ENCODE measurements around the gene DAP3. TPM values are rescaled to one million over a fixed set of nuclear protein-coding genes. Genes with fewer than 3 reads are reported as not detected.
"Not testable (repeated sequence)": the region's sequence is repeated elsewhere in the genome, so short reads cannot be mapped to it uniquely, and the experiment has no call there.

DAP3 gene
- 53.2 and 75.2 TPM in 2 replicates for total RNA-seq (2014; rRNA removed; shearing (Covaris generic); ENCODE audit: low replicate concordance)

DNA sequence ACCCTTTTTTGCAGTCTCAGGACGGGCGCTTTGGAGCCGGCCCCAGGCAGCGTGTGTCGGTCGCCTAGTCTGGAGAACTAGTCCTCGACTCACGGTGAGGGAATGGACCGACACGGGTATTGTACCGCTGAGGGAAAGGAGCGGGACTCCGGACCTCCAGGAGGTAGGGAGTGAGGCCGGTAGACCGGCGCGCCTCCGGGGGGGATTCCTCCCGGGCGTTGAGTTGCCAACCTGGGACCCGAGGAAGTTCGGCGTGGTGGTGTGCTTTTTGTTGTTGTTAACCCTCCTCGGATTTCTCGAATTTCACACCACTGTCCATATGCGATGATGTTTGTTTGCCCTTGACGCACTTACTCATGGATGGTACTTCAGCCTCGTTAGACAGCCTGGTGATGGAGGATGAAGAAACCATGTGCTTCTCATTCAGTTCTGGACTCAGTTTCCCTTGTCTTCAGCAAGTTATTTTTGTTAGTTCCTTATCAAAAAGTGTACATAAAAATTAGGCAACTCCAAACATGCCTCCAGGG, at the start of gene DAP3:
Gene DAP3, plus strand, starts transcription at position 11 of the 527 bp plus-strand sequence. CDS start 20,689 bp downstream, outside the sequence.
- DNase-seq (ENCODE audit: low read depth); in situ Hi-C loops (cut with HindIII; ENCODE audit: low pct_unique_long_range_greater_than_20kb, low sequenced_read_pairs): not testable (repeated sequence)

- no peak for DNase-seq (ENCODE audit: low read depth)
- in situ Hi-C loops (cut with HindIII; ENCODE audit: low pct_unique_long_range_greater_than_20kb, low sequenced_read_pairs), result no loop called here
Measured at GRCh38 chr1:155640367-155640766, 48.5 kb upstream of the DAP3 start.

DNA sequence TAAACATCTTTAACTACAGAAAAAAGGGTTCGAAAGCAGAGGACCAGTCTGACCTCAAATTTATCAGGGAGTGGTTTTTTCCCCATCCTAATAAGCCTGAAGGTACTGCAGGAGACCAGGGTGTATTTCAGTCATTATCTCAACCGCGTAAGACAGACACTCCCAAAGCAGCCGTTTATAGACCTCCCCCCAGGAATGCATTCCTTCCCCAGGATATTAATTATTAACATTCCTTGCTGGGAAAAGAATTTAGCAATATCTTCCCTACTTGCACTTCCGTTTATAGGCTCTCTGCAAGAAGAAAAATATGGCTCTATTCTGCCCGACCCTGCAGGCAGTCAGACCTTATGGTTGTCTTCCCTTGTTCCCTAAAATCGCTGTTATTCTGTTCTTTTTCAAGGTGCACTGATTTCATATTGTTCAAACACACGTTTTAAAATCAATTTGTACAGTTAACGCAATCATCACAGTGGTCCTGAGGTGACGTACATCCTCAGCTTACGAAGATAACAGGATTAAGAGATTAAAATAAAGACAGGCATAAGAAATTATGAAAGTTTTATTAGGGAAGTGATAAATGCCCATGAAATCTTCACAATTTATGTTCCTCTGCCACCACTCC, 46.2 kb upstream of the DAP3 start:
- peak; percentile 56 for DNase-seq (ENCODE audit: low read depth)
- in situ Hi-C loops (cut with HindIII; ENCODE audit: low pct_unique_long_range_greater_than_20kb, low sequenced_read_pairs), result not testable (repeated sequence)

- no peak for DNase-seq (ENCODE audit: low read depth)
- in situ Hi-C loops (cut with HindIII; ENCODE audit: low pct_unique_long_range_greater_than_20kb, low sequenced_read_pairs), result no loop called here
Measured at GRCh38 chr1:155643230-155643629, 45.7 kb upstream of the DAP3 start.

DNA sequence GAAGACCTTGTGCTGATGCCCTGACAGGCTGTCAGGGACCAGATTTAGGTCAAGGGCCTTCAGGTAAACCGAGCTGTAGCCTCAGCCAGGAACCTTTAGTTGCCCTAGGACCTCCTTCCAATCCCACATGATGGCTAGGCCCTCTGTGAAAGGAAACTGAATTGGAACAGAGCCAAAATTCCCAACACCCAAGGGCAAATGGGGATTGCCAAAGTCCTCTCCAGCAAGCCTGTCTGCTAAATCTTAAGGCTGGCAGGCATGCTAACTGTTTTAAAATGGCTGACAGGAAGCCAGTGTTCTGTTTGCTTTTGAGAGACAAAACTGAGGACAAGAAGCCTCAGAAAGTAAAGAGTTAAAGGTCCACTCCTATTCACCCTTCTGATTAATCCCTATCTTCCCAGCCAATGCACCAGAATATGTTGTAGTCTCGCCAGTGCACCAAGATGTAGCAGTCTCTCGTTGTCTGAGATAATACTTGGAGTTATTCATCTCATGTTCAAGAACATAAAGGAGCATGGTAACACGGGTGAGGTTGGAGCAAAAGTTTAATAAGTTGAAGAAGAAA, 43.8 kb upstream of the DAP3 start:
- in situ Hi-C loops (cut with HindIII; ENCODE audit: low pct_unique_long_range_greater_than_20kb, low sequenced_read_pairs), result no loop called here
- no peak for DNase-seq (ENCODE audit: low read depth)

GRCh38 chr1:155645648-155646047, 43.2 kb upstream of the DAP3 start:
- DNase-seq (ENCODE audit: low read depth), result no peak
- in situ Hi-C loops (cut with HindIII; ENCODE audit: low pct_unique_long_range_greater_than_20kb, low sequenced_read_pairs), result no loop called here

DNA sequence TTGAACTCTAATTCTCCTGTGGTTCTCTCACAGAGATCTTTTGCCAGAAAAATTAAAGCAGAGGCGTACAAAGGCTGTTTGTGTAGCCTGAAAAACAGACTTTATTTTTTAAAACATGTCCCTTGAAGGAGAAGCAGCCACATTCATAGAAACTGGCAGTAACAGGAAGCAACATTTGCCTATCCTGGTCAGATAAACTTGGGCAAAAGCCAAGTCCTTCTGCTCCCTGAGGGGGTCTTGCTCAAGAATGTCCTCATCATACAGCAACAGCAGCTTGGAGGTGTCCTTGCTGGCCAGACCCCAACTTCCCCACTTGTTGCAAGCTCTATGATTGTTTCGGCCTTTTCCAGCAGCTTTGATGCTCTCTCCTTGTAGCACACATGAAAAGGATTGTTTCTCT, 42.6 kb upstream of the DAP3 start:
- in situ Hi-C loops (cut with HindIII; ENCODE audit: low pct_unique_long_range_greater_than_20kb, low sequenced_read_pairs), result no loop called here
- no peak for DNase-seq (ENCODE audit: low read depth)

GRCh38 chr1:155648207-155649147, 40.4 kb upstream of the DAP3 start:
- peak; percentile 82 for DNase-seq (ENCODE audit: low read depth)

GRCh38 chr1:155649676-155650075, 39.2 kb upstream of the DAP3 start:
- DNase-seq (ENCODE audit: low read depth), result no peak
- in situ Hi-C loops (cut with HindIII; ENCODE audit: low pct_unique_long_range_greater_than_20kb, low sequenced_read_pairs), result no loop called here

More at GRCh38 chr1:155648207-155649147, 40.4 kb upstream of the DAP3 start:
- in situ Hi-C loops (cut with HindIII; ENCODE audit: low pct_unique_long_range_greater_than_20kb, low sequenced_read_pairs), result no loop called here

GRCh38 chr1:155650231-155650757, 38.6 kb upstream of the DAP3 start:
- no peak for DNase-seq (ENCODE audit: low read depth)
- in situ Hi-C loops (cut with HindIII; ENCODE audit: low pct_unique_long_range_greater_than_20kb, low sequenced_read_pairs), result no loop called here

DNA sequence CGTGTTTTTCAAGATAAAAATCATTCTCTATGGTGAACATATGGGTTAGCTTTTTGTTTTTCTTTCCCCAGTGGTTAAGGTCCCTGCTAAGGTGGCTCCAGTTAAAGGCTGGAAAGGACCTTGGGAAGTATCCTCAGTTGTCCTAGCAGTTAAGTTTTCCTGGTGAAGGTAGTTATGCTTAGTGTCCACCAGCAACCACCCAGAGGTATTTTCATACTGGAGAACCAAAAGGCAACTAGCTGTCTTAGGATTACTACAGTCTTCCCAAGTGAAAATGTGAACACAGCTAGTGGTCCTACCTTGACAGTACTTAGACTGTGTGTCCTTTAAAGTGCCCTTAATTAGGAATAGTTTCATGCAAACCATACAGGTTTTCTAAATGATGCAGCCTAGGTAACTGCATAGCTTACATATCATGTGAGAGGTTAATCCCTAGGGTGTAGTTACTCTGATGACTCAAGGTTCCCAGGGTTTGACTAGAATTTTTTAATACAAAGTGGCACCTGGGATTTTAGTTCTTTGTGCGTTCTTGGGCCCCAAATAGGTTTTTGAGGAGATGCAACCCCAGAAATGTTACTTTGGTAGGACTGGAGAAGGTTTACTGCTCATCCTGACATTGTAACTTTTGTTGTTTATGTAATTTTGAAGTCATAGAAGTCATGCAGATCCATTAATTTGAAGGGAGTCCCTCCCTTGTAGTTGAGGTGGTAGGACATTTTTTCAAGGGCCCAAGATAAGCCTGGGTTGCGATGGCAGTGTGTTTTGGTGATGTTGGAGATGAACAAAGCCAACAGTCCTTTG, 36.8 kb upstream of the DAP3 start:
- no peak for DNase-seq (ENCODE audit: low read depth)
- in situ Hi-C loops (cut with HindIII; ENCODE audit: low pct_unique_long_range_greater_than_20kb, low sequenced_read_pairs), result no loop called here

GRCh38 chr1:155652951-155653350, 35.9 kb upstream of the DAP3 start:
- in situ Hi-C loops (cut with HindIII; ENCODE audit: low pct_unique_long_range_greater_than_20kb, low sequenced_read_pairs), result no loop called here
- DNase-seq (ENCODE audit: low read depth), result no peak

- in situ Hi-C loops (cut with HindIII; ENCODE audit: low pct_unique_long_range_greater_than_20kb, low sequenced_read_pairs), result no loop called here
Measured at GRCh38 chr1:155657463-155657862, 31.4 kb upstream of the DAP3 start.

DNA sequence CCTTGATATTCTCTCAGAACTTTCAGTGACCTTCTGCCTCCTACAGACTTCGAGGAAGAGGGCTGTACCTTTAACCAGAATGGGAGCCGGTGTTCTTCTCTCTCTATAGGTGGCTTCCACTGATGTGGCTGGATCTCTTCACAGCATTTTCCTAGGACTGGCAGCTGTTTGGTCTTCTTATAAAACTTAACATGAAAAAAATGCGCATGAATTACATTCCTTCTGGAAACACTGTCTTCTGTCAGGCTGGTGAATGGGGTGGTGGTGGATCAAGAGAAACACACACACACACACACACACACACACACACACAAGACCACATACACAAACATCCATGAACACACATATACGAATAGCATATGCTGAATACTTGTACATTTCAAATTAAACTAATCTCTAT, 27.7 kb upstream of the DAP3 start:
- DNase-seq (ENCODE audit: low read depth); in situ Hi-C loops (cut with HindIII; ENCODE audit: low pct_unique_long_range_greater_than_20kb, low sequenced_read_pairs): not testable (repeated sequence)

More at GRCh38 chr1:155657463-155657862, 31.4 kb upstream of the DAP3 start:
- no peak for DNase-seq (ENCODE audit: low read depth)

DNA sequence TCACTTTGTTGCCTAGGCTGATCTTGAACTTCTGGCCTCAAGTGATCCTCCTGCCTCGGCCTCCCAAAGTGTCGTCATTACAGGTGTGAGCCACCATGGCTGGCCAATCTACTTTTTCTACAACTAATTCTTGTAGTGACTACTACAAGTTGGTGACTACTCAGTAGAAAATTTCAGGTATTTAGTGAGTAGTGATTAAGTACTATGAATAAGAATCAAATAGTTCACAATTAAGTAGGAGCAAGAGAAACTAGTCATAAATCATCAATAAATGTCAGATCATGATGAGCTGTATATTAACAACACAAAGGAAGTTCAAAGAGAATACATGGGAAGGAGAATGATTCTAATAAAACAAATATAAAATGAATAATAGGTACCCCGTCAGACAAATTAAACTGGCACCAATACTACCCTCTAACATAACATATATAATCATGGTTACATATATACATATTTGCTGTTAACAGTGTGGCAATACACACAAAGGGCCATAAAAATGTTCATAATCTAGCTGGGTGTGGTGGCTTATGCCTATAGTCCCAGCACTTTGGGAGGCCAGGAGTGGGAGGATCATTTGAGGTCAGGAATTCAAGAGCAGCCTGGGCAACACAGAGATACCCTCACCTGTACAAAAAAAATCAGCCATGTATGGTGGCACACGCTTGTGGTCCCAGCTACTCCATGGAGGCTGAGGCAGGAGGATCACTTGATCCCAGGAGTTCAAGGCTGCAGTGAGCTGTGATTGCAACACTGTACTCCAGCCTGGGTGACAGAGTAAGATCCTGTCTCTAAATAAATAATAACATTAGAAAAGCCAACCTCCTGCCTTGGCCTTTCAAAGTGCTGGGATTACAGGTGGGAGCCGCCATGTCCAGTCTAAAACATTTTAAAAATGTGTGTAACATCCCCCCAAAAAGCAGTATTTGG, 19.4 kb upstream of the DAP3 start:
- in situ Hi-C loops (cut with HindIII; ENCODE audit: low pct_unique_long_range_greater_than_20kb, low sequenced_read_pairs), result no loop called here
- no peak for DNase-seq (ENCODE audit: low read depth)

- in situ Hi-C loops (cut with HindIII; ENCODE audit: low pct_unique_long_range_greater_than_20kb, low sequenced_read_pairs), result no loop called here
- no peak for DNase-seq (ENCODE audit: low read depth)
Measured at GRCh38 chr1:155671750-155672149, 17.1 kb upstream of the DAP3 start.

- in situ Hi-C loops (cut with HindIII; ENCODE audit: low pct_unique_long_range_greater_than_20kb, low sequenced_read_pairs), result no loop called here
- DNase-seq (ENCODE audit: low read depth), result no peak
Measured at GRCh38 chr1:155673003-155673402, 15.9 kb upstream of the DAP3 start.
